T-helper 22 cell (primary cell): Measurements from ENCODE around the gene SEMA4A.

Experiments used
- DNase-seq: peaks from one replicate; pipeline ENCODE4 v3.0.0-alpha.2; 2020; ENCODE audit warnings: low read depth

The SEMA4A gene

GRCh38 chr1:156135930-156136871 is 17.2 kb upstream of the SEMA4A start:
- no peak for DNase-seq

- no peak for DNase-seq
Measured at GRCh38 chr1:156136970-156137483, 16.4 kb upstream of the SEMA4A start.

- DNase-seq, result no peak
Measured at GRCh38 chr1:156138458-156138867, 14.9 kb upstream of the SEMA4A start.

- DNase-seq, result peak; percentile 51
Measured at GRCh38 chr1:156140879-156141707, 12.3 kb upstream of the SEMA4A start.

- no peak for DNase-seq
Measured at GRCh38 chr1:156143765-156144489, 9.5 kb upstream of the SEMA4A start.

GRCh38 chr1:156144742-156145141 is 8.6 kb upstream of the SEMA4A start:
- DNase-seq, result no peak

- no peak for DNase-seq
Measured at GRCh38 chr1:156145650-156146019, 7.8 kb upstream of the SEMA4A start.

GRCh38 chr1:156146020-156146768 is 7.2 kb upstream of the SEMA4A start:
- no peak for DNase-seq

- peak; percentile 35 for DNase-seq
Measured at GRCh38 chr1:156146769-156147405, 6.5 kb upstream of the SEMA4A start.

GRCh38 chr1:156148216-156148615 is 5.2 kb upstream of the SEMA4A start:
- no peak for DNase-seq

GRCh38 chr1:156149374-156150332 is 3.7 kb upstream of the SEMA4A start:
- DNase-seq, result no peak

- no peak for DNase-seq
Measured at GRCh38 chr1:156150333-156151011, 2.9 kb upstream of the SEMA4A start.

- no peak for DNase-seq
Measured at GRCh38 chr1:156151093-156151688, 2.2 kb upstream of the SEMA4A start.

- DNase-seq, result no peak
Measured at GRCh38 chr1:156152628-156153027, 757 bp upstream of the SEMA4A start.

- no peak for DNase-seq
Measured at GRCh38 chr1:156154317-156154749, 948 bp downstream of the SEMA4A start.

GRCh38 chr1:156155756-156156510 is 2.5 kb downstream of the SEMA4A start:
- DNase-seq, result no peak

GRCh38 chr1:156157506-156157905 is 4.1 kb downstream of the SEMA4A start:
- no peak for DNase-seq

- DNase-seq, result no peak
Measured at GRCh38 chr1:156157966-156158365, 4.6 kb downstream of the SEMA4A start.
